ENCODE data around the gene DGKD. TPM values are rescaled to one million over a fixed set of nuclear protein-coding genes. Genes with fewer than 3 reads are reported as not detected.

The DGKD gene
- total and polyA plus RNA-seq, 9 of the 15 experiments (the other 6 are each of a cell fraction or from before 2014, with no cell fraction given): 0.52 to 29.5 (median 10.6) TPM

DNA sequence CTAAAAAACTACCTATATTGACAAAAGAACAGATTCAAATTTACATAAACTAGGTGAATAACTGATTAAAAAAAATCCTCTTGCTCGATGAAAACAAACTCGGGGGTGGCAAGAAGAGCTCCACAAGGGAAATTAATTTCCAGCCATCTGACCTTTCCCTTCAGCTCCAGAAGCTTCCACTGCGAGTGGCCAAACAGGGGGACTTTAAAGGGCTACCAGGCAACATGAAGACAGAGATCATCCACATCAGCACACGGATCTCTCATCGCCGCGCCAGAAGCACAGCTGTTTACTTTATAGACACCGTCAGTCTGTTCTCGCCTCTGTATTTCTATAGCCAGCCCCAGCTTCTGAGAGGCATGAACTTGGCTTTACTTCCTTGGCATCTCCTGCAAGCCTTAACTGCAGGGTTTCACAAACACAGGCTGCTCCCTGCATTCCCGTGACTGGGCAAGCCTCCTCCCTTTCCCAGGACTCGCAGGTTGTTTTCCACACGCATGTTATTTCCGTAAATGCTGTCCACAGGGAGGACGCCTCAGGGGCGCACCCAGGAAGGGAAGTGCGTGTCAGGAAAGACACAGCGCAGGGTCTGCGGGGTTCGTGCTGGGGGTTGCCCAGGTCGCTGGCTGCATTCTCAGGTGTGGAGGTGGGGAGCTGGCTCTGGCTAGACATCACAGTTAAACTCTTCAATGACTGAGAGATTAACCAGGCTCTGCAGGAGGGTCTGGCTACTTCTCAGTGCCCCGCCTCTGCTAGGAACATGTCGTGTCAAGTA lies 127.3 kb downstream of the DGKD start (continued):
- TF ChIP-seq, protein P1, sequence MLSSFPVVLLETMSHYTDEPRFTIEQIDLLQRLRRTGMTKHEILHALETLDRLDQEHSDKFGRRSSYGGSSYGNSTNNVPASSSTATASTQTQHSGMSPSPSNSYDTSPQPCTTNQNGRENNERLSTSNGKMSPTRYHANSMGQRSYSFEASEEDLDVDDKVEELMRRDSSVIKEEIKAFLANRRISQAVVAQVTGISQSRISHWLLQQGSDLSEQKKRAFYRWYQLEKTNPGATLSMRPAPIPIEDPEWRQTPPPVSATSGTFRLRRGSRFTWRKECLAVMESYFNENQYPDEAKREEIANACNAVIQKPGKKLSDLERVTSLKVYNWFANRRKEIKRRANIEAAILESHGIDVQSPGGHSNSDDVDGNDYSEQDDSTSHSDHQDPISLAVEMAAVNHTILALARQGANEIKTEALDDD (IDR thresholded peaks at IDR 0.05): no peak
- no peak for TF ChIP-seq ZNF408 (CRISPR knock-in tag; IDR thresholded peaks at IDR 0.05; ENCODE audit: low read depth)

DNA sequence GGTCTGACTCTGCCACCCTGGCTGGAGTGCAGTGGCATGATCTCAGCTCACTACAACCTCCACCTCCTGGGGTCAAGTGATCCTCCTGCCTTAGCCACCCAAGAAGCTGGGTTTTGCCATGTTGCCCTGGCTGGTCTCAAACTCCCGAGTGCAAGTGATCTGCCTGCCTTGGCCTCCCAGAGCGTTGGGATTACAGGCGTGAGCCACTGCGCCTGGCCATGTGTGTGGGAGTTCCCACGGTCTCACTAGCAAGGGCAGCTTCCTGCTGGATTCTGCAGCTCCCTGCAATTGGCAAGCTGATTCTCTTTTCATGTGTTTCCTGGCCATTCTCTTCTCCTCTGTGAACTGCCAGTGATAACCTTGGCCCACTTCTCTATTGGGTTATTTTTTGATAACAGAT lies 128.3 kb downstream of the DGKD start:
- intact Hi-C loops (cut with micrococcal nuclease): no loop called here
- Histone ChIP-seq H2AFZ (ENCODE audit: low read depth, low read length) (no peak overlapping the region), H3K9ac (ENCODE audit: insufficient read depth in 1 of 2, low read depth in 2 of 2, low read length in 2 of 2) (no peak overlapping the region), H3K4me3 (no peak overlapping the region), H3K36me3 (ENCODE audit: control insufficient read depth, insufficient read depth, low read length) (peaks cover 2% of the 10 kb centered on the region; the same call in 2 of the 3 replicates), H3K9me1 (ENCODE audit: control insufficient read depth, insufficient read depth, low read length) (no peaks in the 10 kb centered on the region), H3K9me3 (replicated peaks; ENCODE audit: control insufficient read depth, insufficient read depth, low read depth, low read length) (no peaks in the 10 kb centered on the region), H3K27me3 (ENCODE audit: control insufficient read depth in 2 of 2, insufficient read depth in 2 of 2, low read length in 2 of 2) (no peaks in the 10 kb centered on the region), H3K4me1 (replicated peaks in 1 of 2; ENCODE audit: control insufficient read depth in 2 of 2, insufficient read depth in 2 of 2, low read length in 2 of 2) (peaks cover 0 to 4% of the 10 kb centered on the region in 2 experiments; a peak in 3 of 5 replicates), H3K4me2 (ENCODE audit: insufficient read depth, low read length) (no peak overlapping the region), H4K20me1 (replicated peaks; ENCODE audit: control insufficient read depth, insufficient read depth, low read length) (no peaks in the 10 kb centered on the region), H3K27ac (ENCODE audit: extremely low read depth, low read depth, low read length) (no peak overlapping the region), H3K79me2 (ENCODE audit: control insufficient read depth, insufficient read depth, low read length) (no peaks in the 10 kb centered on the region)
- ATAC-seq (no peak), DNase-seq (ENCODE audit: extremely low read depth in 1 of 4, low spot score in 3 of 4) (no peak), FAIRE-seq (no peak)
- in situ Hi-C loops (cut with MboI): no loop called here
- ChIA-PET CTCF (ENCODE audit: low intra/inter-chr PET ratio) (no interaction called here), POLR2A (interaction anchor here (0.8 kb wide), 1 partner anchor 9 kb away, joined by 6 read pairs; no protein-coding TSS in a partner anchor)
- no TSS peak for BruUV-seq (replicated peaks)
- WGBS (ENCODE audit: insufficient coverage, low coverage, missing lambda C conversion rate): 78% methylated on average over 5 of the region's 5 CpGs
- no peak for TF ChIP-seq FOXJ2 (tag; IDR thresholded peaks at IDR 0.05)
- TF ChIP-seq ZNF143 (CRISPR knock-in tag; IDR thresholded peaks at IDR 0.05): no peak
- no peak for TF ChIP-seq CCNT2 (IDR thresholded peaks at IDR 0.05; ENCODE audit: borderline replicate concordance, extremely low read depth, insufficient read length, low read depth, low read length)
- no peak for TF ChIP-seq RNF2 (IDR thresholded peaks at IDR 0.05)
- TF ChIP-seq, protein P2, sequence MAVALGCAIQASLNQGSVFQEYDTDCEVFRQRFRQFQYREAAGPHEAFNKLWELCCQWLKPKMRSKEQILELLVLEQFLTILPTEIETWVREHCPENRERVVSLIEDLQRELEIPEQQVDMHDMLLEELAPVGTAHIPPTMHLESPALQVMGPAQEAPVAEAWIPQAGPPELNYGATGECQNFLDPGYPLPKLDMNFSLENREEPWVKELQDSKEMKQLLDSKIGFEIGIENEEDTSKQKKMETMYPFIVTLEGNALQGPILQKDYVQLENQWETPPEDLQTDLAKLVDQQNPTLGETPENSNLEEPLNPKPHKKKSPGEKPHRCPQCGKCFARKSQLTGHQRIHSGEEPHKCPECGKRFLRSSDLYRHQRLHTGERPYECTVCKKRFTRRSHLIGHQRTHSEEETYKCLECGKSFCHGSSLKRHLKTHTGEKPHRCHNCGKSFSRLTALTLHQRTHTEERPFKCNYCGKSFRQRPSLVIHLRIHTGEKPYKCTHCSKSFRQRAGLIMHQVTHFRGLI (CRISPR knock-in tag; IDR thresholded peaks at IDR 0.05): no peak
- TF ChIP-seq HNRNPUL1 (IDR thresholded peaks at IDR 0.05; ENCODE audit: low read length): no peak
- TF ChIP-seq, protein P3, sequence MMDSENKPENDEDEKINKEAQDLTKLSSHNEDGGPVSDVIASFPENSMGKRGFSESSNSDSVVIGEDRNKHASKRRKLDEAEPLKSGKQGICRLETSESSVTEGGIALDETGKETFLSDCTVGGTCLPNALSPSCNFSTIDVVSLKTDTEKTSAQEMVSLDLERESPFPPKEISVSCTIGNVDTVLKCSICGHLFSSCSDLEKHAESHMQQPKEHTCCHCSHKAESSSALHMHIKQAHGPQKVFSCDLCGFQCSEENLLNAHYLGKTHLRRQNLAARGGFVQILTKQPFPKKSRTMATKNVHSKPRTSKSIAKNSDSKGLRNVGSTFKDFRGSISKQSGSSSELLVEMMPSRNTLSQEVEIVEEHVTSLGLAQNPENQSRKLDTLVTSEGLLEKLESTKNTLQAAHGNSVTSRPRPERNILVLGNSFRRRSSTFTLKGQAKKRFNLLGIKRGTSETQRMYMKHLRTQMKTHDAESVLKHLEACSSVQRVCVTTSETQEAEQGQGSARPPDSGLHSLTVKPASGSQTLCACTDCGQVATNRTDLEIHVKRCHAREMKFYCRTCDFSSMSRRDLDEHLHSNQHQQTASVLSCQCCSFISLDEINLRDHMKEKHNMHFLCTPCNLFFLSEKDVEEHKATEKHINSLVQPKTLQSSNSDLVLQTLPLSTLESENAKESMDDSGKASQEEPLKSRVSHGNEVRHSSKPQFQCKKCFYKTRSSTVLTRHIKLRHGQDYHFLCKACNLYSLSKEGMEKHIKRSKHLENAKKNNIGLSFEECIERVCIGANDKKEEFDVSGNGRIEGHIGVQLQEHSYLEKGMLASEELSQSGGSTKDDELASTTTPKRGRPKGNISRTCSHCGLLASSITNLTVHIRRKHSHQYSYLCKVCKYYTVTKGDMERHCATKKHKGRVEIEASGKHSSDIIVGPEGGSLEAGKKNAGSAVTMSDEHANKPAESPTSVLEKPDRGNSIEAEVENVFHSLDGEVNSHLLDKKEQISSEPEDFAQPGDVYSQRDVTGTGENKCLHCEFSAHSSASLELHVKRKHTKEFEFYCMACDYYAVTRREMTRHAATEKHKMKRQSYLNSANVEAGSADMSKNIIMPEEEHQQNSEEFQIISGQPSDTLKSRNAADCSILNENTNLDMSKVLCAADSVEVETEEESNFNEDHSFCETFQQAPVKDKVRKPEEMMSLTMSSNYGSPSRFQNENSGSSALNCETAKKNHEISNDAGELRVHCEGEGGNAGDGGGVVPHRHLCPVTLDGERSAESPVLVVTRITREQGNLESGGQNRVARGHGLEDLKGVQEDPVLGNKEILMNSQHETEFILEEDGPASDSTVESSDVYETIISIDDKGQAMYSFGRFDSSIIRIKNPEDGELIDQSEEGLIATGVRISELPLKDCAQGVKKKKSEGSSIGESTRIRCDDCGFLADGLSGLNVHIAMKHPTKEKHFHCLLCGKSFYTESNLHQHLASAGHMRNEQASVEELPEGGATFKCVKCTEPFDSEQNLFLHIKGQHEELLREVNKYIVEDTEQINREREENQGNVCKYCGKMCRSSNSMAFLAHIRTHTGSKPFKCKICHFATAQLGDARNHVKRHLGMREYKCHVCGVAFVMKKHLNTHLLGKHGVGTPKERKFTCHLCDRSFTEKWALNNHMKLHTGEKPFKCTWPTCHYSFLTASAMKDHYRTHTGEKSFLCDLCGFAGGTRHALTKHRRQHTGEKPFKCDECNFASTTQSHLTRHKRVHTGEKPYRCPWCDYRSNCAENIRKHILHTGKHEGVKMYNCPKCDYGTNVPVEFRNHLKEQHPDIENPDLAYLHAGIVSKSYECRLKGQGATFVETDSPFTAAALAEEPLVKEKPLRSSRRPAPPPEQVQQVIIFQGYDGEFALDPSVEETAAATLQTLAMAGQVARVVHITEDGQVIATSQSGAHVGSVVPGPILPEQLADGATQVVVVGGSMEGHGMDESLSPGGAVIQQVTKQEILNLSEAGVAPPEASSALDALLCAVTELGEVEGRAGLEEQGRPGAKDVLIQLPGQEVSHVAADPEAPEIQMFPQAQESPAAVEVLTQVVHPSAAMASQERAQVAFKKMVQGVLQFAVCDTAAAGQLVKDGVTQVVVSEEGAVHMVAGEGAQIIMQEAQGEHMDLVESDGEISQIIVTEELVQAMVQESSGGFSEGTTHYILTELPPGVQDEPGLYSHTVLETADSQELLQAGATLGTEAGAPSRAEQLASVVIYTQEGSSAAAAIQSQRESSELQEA (IDR thresholded peaks at IDR 0.05; ENCODE audit: low read depth): no peak
- TF ChIP-seq KDM2B (CRISPR knock-in tag; IDR thresholded peaks at IDR 0.05): no peak
